Adrenal gland (tissue), 5 donors: ENCODE measurements around the gene OR6C70.
"Not testable (repeated sequence)": the region's sequence is repeated elsewhere in the genome, so short reads cannot be mapped to it uniquely, and the experiment has no call there.

Experiments used
- CTCF ChIP-seq, 6 experiments: fragments of 450-650 bp in 4 of 6; fragments of 200-600 bp in 2 of 6; sonication (generic) in 1 of 6; IDR thresholded peaks; 1 replicate in 5 of 6; 2 replicates in 1 of 6; pipeline versions ENCODE4 v1.5.1 to v1.8.0; 2016 to 2021; ENCODE audit warnings: antibody characterized with exemption in 6 of 6, mild to moderate bottlenecking in 2 of 6, moderate library complexity in 1 of 6
- POLR2A ChIP-seq, 2 donors: fragments of 450-650 bp; IDR thresholded peaks; one replicate each; pipeline ENCODE4 v1.6.1; 2017; ENCODE audit warnings: antibody characterized with exemption in 2 of 2, mild to moderate bottlenecking in 2 of 2, moderate library complexity in 1 of 2
- donor health status: DM: no; HTN: no; CAD: no.

GRCh38 chr12:55441233-55441632 lies 28.7 kb downstream of the OR6C70 start:
- TF ChIP-seq CTCF, POLR2A (IDR thresholded peaks at IDR 0.05): not testable (repeated sequence)
